ENCODE measurements around the gene SVOPL. TPM values are rescaled to one million over a fixed set of nuclear protein-coding genes. Genes with fewer than 3 reads are reported as not detected.

The SVOPL gene
- total and polyA plus RNA-seq, 2 donors (not counting 1 experiment from before 2014, with no cell fraction given) = not detected

GRCh38 chr7:138579671-138580070 lies 121.5 kb downstream of the SVOPL start:
- H3K27ac Mint-ChIP-seq = no peak overlapping the region
- H3K9ac ChIP-seq (ENCODE audit: low read length) = no peak overlapping the region
- 100% methylated on average over 1 of the region's 3 CpGs for WGBS (ENCODE audit: insufficient coverage)

GRCh38 chr7:138579136-138579535 lies 122.0 kb downstream of the SVOPL start:
- no peak overlapping the region for H3K4me3 ChIP-seq (ENCODE audit: control extremely low read depth in 1 of 5, extremely low read depth in 1 of 5, insufficient read depth in 1 of 5, low read depth in 2 of 5, low read length in 4 of 5)
- no peak overlapping the region for H2AFZ ChIP-seq (ENCODE audit: insufficient read depth, low read depth, low read length, poor library complexity, severe bottlenecking)
- intact Hi-C loops (cut with micrococcal nuclease) = no loop called here
- H4K20me1 ChIP-seq (ENCODE audit: control insufficient read depth, insufficient read depth, low read length, poor library complexity, severe bottlenecking) = no peaks in the 10 kb centered on the region
- no peaks in the 10 kb centered on the region for H3K79me2 ChIP-seq (ENCODE audit: control insufficient read depth, insufficient read depth, low read length)
- no peaks in the 10 kb centered on the region for H3K4me1 ChIP-seq (ENCODE audit: control insufficient read depth in 2 of 2, insufficient read depth in 2 of 2, low read length in 2 of 2)
- no CpG with 5 or more reads among the region's 1 CpG for WGBS (ENCODE audit: insufficient coverage)
- Mint-ChIP-seq H3K4me1 (no peaks in the 10 kb centered on the region), H3K9me3 (ENCODE audit: insufficient read depth) (no peaks in the 10 kb centered on the region), H3K27me3 (no peaks in the 10 kb centered on the region), H3K27ac (no peak overlapping the region), H3K4me3 (no peak overlapping the region)
- ChIA-PET POLR2A (no interaction called here), CTCF (no interaction called here)
- H3K27ac ChIP-seq (ENCODE audit: low read length in 2 of 2) = no peak overlapping the region
- no peak for ATAC-seq (ENCODE audit: low read depth)
- no peaks in the 10 kb centered on the region for H3K27me3 ChIP-seq (replicated peaks in 1 of 4; ENCODE audit: control extremely low read depth in 1 of 4, control insufficient read depth in 3 of 4, insufficient read depth in 4 of 4, low read length in 3 of 4)
- H3K9me3 ChIP-seq (ENCODE audit: control extremely low read depth in 1 of 3, control insufficient read depth in 2 of 3, insufficient read depth in 1 of 3, low read length in 2 of 3) = no peaks in the 10 kb centered on the region
- peaks cover 3 to 30% of the 10 kb centered on the region in 2 experiments for H3K36me3 ChIP-seq (replicated peaks in 1 of 2; ENCODE audit: control extremely low read depth in 1 of 2, control insufficient read depth in 1 of 2, extremely low read depth in 1 of 2, insufficient read depth in 2 of 2, low read length in 1 of 2)
- TF ChIP-seq CTCF (IDR thresholded peaks at IDR 0.05) (no peak), EZH2 (IDR thresholded peaks at IDR 0.05; ENCODE audit: borderline replicate concordance, insufficient read depth, low read depth, low read length, poor library complexity, severe bottlenecking) (no peak)
- DNase-seq = no peak
- no peak overlapping the region for H3K9ac ChIP-seq (ENCODE audit: low read length)
- no peak overlapping the region for H3K4me2 ChIP-seq (replicated peaks; ENCODE audit: low read depth, low read length, poor library complexity, severe bottlenecking)

More at GRCh38 chr7:138579671-138580070, 121.5 kb downstream of the SVOPL start:
- no peaks in the 10 kb centered on the region for H3K9me3 ChIP-seq (ENCODE audit: control extremely low read depth in 1 of 3, control insufficient read depth in 2 of 3, insufficient read depth in 1 of 3, low read length in 2 of 3)
- no peaks in the 10 kb centered on the region for H3K4me1 ChIP-seq (ENCODE audit: control insufficient read depth in 2 of 2, insufficient read depth in 2 of 2, low read length in 2 of 2)
- no peak overlapping the region for H3K4me2 ChIP-seq (replicated peaks; ENCODE audit: low read depth, low read length, poor library complexity, severe bottlenecking)
- ATAC-seq (ENCODE audit: low read depth) = no peak
- intact Hi-C loops (cut with micrococcal nuclease) = loop anchor here (10.0 kb wide), 1 partner anchor 75 kb away; no protein-coding TSS in a partner anchor
- Mint-ChIP-seq H3K4me1 (no peaks in the 10 kb centered on the region), H3K4me3 (no peak overlapping the region), H3K27me3 (no peaks in the 10 kb centered on the region), H3K9me3 (ENCODE audit: insufficient read depth) (no peaks in the 10 kb centered on the region)
- no peak for DNase-seq
- H3K79me2 ChIP-seq (ENCODE audit: control insufficient read depth, insufficient read depth, low read length) = no peaks in the 10 kb centered on the region
- peaks cover 5 to 32% of the 10 kb centered on the region in 2 experiments for H3K36me3 ChIP-seq (replicated peaks in 1 of 2; ENCODE audit: control extremely low read depth in 1 of 2, control insufficient read depth in 1 of 2, extremely low read depth in 1 of 2, insufficient read depth in 2 of 2, low read length in 1 of 2)
- H3K27me3 ChIP-seq (replicated peaks in 1 of 4; ENCODE audit: control extremely low read depth in 1 of 4, control insufficient read depth in 3 of 4, insufficient read depth in 4 of 4, low read length in 3 of 4) = no peaks in the 10 kb centered on the region
- H3K4me3 ChIP-seq (ENCODE audit: control extremely low read depth in 1 of 5, extremely low read depth in 1 of 5, insufficient read depth in 1 of 5, low read depth in 2 of 5, low read length in 4 of 5) = no peak overlapping the region
- TF ChIP-seq CTCF (IDR thresholded peaks at IDR 0.05) (no peak), EZH2 (IDR thresholded peaks at IDR 0.05; ENCODE audit: borderline replicate concordance, insufficient read depth, low read depth, low read length, poor library complexity, severe bottlenecking) (no peak)
- H4K20me1 ChIP-seq (ENCODE audit: control insufficient read depth, insufficient read depth, low read length, poor library complexity, severe bottlenecking) = no peaks in the 10 kb centered on the region
- H3K27ac ChIP-seq (ENCODE audit: low read length in 2 of 2) = no peak overlapping the region
- H2AFZ ChIP-seq (ENCODE audit: insufficient read depth, low read depth, low read length, poor library complexity, severe bottlenecking) = no peak overlapping the region
- ChIA-PET POLR2A (no interaction called here), CTCF (no interaction called here)
